ENCODE results near the gene VPS33B.

VPS33B gene

DNA sequence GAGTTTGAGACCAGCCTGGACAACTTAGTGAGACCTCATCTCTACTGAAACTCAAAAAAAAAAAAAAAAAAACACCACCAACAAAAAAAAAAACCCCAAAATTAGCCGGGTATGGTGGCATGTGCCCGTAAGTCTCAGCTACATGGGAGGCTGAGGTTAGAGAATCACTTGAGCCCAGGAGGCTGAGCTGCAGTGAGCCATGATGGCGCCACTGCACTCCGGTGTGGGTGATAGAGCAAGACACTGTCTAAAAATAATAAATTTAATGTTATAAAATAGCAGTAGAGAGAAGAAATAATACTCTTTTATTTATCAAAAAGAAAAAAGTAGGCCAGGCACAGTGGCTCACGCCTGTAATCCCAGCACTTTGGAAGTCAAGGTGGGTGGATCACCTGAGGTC is 50.3 kb downstream of the VPS33B start:
- no peak for DNase-seq

DNA sequence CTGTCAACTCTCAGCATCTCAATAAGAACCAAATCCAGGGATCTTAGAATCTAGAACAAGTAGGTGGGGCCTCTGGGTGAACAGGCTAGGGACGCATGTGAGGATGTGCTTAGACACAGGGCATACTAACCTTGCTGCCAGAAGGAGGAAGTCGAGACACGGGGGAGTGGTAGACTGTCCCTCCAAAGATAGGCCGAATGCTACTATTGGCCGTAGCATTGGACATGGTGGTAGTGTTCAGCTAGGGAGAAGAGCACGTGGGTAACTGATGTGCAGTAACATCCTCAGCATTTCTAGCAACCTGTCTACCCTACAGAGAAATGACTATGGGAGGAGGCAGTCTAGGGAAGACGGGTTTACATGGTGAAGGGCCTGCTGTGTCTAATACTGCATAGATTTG is 52.1 kb downstream of the VPS33B start:
- no peak for DNase-seq

DNA sequence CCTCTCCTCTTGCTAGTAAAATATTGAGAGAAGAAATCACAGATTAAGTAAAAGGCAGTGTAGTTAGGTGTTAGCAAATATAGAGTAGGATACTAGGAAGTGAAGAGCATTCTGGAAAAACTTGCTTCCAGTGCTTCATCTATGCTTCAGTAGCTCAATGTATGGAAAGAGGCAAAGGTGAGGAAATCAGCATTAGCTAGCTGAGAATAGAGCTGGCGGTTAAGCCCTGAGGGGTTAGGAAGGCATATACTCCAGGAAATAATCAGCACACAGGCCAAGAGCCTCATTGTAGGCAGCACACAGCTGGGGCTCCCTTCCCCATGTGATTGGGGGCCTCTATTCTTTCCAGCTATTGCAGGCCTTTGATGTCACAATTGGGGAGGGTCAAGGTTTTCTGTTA is 54.0 kb downstream of the VPS33B start:
- no peak for DNase-seq

DNA sequence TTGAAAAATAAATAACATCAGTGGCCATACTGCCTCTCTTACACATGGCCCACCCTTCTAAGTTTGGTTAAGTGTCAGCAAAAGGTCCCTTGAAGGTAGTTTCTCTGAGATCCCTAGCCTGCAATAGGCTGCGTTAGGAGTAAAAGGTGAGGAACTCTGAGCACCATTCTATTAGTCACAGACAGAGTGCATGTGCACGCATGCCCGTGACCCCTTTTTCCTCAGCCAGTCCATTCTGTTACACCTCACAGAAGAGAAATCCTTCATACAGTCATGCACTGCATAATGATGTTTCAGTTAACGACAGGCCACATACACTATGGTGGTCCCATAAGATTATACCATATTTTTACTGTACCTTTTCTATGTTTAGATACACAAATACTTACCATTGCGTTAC is 55.2 kb downstream of the VPS33B start:
- no peak for DNase-seq

DNA sequence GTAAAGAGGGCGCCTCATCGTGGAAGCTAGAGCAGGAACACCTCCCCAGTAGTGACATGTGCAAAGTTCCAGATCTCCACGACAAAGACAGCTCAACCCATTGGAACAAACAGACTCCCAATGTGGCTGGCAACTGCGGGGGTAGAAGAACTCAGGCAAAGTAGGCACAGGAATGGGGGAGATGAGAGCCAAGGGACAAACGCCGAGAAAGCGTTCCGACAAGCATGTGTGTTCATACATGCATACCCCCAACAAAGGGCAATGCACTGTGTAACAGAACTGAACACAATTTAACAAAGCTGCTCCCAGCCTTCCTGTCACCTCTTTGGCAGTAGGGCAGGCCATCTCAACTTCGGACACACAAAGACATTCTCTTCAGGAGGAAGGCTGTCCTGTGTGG is 56.1 kb downstream of the VPS33B start:
- no peak for DNase-seq

DNA sequence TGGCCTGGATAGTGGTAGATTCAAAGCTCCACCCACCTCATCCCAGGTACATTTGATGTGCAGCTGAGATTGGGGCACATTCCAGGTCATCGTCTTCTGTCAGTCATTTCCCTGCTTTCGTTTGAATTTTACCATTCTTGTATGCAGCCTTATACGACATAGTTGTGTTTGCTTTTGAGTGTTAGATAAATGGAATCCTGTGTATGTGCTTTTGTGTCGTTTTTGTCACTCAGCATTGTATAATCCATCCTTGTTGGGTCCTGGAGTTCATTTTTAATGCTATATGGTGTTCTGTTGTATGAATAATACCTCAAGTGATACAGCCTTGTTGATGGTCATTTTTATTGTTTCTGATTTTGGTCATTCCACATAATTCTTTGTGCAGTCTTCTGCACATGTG is 60.4 kb downstream of the VPS33B start:
- no peak for DNase-seq

DNA sequence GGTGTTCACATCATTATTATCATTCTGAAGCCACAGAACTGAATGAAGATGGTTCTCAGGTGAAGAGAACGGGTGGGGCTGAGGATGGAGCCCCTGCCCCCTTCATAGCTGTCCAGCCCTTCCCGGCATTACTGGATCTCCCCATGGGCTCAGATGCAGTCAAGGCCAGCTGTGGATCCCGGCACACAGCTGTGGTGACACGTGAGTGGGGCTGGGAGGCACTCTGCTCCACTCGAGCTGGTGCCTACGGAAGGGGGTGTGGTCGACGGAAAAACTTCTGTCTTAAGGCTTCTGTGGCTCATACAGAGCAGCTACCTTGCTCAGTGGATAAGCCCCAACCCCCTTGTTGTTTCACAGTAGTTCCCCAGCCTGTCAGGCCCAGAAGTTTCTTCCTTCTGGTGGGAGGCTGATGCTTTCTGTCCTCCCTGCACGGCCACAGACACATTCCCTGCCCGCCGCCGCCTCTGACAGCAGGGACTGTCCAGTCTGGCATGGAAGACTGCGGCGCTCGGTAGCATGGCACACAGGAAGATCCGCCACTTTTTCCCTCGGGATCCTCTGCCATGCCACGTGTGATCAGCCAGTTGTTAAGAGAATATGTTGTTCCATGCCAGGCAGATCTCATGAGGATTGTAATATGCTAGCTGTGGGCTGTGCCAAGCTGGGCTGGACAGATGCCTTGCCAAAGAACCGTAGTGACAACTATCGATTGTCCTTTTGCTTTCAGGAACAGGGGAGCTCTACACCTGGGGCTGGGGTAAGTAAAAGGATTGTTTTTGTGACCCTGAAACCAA is 61.9 kb downstream of the VPS33B start:
- no peak for DNase-seq

DNA sequence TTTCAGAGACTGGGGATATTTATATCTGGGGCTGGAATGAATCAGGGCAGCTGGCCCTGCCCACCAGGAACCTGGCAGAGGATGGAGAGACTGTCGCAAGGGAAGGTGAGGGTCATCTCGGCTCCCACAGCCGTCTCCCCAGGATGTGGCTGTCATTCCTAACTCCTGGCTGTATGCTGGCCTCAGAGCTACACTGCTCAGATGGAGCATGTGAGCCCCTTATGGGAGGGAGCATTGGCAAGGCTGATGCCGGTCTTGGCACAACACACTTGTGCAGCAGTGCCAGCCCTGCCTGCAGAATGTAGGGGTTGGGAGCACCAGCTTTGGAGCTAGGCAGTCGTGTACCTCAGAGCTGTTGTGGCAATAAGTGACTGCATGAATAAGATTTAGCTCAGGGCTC is 62.5 kb downstream of the VPS33B start:
- no peak for DNase-seq

DNA sequence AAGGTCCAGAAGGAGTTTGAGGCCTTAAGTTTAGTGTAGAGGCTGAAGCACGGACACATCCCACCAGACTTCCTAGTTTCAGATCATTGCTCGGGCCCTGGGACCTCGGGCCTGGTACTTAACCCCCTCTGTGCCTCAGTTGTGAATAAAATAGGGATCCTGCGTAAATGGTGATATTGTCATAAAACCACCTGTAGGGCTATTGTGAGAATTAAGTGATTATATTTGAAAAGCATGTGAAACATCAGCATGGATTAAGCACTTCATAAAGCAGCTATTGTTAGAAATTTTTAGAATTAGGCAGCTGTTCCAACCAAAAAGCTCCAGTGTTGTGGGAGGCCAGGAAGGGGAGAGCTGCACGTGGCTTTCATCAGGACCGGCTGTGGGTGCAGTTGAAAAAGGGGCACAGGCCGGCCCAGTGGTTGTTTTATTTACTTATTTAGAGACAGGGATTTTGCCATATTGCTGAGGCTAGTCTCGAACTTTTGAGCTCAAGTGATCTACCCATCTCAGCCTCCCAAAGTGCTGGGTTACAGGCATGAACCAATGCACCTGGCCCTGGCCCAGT is 63.3 kb downstream of the VPS33B start:
- DNase-seq = no peak

DNA sequence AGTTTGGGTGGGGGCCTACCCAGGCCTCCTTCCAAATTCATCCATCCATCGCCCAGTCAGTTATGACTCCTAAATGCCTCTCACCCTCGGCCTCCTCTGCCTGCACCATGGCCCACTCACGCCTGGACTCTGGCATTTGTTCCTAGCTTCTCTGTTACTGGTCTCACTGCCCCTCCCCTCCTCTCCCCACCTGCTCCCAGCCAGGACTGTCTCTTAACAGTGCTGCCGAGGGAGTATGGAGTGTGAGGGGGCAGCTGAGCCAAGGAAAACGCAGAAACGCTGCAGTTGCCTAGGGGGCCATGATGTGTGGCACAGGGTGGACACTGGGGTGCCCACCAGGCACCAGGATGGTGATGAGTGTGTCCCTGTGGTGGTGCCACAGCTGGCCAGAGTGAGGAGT is 64.6 kb downstream of the VPS33B start:
- no peak for DNase-seq

DNA sequence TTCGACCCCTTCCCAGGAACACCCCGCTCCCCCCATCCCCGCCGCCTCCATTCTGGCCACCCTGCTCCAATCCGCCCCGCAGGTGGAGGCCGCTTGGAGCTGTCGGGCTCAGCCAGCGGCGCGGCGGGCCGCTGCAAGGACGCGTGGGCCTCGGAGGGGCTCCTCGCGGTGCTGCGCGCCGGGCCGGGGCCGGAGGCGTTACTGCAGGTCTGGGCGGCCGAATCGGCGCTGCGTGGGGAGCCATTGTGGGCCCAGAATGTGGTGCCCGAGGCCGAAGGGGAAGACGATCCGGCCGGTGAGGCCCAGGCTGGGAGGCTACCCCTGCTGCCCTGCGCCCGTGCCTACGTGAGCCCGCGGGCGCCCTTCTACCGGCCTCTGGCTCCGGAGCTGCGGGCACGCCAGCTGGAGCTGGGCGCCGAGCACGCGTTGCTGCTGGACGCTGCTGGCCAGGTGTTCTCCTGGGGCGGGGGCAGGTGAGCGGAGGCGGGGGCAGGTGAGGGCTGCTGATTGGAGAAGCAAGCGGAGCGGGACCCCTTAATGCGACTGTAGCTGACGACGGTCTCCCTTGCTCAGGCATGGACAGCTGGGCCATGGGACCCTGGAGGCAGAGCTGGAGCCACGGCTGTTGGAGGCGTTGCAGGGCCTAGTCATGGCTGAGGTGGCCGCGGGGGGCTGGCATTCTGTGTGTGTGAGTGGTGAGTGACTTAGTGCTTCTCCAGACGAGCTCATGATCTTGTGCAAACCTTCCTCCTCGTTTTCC is 65.2 kb downstream of the VPS33B start:
- no peak for DNase-seq

DNA sequence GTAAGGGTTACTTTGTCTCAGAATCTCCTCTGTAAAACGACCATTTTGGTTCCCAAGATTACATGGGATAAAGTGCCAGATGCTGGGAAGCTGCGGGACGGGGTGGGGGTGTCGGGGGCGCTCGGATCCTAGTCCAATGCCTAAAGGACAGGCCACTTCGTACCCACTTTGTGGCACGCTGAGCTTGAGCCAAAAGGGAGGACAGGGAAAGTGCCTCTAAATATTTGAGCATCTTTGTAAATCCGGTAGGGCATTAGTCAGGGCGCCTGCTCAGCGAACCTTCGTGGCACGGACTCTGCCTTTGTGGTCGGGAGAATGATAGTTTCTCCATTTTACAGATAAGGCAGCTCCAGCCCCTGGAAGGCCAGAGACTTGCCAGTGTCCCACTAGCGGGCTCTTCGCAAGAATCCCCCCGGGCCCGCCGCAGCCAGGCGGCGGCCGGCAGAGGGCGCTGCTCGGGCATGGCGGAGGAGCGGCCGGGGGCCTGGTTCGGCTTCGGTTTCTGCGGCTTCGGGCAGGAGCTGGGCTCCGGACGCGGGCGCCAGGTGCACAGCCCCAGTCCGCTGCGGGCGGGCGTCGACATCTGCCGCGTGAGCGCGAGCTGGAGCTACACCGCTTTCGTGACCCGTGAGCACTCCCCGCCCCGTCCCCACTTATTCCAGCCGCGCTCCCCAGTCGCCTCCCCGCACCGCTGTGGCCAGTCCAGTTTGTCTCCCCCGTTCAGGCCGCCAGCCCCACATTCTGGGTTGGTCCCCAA is 65.9 kb downstream of the VPS33B start:
- DNase-seq = peak; percentile 78

DNA sequence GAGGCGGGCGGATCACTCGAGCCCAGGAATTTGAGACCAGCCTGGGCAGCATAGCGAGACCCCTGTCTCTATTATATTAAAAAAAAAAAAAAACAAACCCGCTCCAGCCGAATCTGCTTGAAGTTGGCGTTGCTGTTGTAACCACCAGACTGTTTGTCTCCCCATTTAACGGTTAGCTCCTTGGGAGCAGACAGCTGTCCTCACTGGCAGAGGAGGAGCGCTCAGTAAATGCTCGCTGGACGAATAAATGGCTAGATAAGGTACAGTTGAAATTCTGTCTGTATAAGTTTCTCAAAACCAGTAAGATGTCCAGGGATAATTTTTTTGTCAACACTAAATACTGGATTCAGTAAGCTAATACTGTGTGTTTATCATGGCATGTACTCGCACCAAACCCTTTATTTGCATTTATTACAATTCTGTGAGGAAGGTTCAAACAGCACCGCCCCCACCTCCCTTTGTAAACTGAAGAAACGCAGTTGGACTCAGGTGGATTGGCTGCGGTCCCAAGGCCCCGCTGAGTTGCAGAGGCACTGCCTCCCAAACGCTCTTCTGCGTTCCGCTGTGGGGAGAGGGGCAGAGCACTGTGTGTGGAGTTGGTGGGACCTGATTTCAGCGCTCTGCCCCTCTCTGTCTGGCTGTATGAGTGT is 66.6 kb downstream of the VPS33B start:
- DNase-seq = peak; percentile 47

DNA sequence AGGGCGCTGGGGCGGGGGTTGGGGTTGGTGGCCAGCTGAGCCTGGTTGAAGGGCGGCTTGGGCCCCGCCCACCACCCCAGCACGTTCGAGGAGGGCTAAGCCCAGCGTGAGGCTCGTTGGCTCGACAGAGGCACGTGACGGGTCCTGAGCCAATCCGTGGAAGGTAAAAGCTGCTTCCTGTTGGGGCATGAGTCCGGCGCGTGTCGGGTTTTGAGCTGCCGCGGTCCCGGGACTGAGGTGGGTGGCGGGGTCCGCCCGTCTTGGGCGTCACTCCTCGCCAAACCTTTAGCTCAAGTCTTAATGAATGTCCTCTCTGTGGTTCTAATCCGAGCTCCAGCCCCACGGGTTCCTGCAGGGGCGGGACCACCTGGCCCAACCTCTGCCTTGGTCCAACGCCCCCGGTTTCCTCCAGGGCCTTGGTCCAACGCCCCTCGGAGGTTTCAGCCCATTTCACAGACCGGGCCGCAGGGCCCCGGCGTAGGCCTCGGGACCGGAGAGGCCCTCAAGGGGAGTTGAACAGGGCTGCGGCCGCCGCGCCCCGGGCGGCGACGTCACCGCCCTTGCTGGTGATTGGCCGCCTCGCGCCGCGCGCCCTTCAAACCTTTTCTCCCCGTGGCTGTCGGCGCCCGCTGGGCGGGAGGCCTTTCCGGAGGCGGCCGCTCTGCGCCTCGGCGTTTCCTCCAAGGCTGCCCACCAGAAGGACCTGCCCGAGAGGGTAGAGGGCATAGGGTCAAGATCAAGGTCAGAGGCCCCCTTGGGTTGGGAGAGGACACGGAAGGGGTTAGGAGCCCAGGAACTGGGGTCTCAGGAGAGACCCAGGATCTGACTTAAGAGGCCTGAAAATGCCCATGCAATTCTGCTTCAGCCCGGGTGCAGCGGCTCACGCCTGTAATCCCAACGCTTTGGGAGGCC is 67.4 kb downstream of the VPS33B start, which contains the start of gene RCCD1:
RCCD1 (plus strand) TSS at position 173 of the 912 bp plus-strand sequence. CDS start 1,851 bp downstream, outside the sequence.
- DNase-seq = peak; percentile 98

DNA sequence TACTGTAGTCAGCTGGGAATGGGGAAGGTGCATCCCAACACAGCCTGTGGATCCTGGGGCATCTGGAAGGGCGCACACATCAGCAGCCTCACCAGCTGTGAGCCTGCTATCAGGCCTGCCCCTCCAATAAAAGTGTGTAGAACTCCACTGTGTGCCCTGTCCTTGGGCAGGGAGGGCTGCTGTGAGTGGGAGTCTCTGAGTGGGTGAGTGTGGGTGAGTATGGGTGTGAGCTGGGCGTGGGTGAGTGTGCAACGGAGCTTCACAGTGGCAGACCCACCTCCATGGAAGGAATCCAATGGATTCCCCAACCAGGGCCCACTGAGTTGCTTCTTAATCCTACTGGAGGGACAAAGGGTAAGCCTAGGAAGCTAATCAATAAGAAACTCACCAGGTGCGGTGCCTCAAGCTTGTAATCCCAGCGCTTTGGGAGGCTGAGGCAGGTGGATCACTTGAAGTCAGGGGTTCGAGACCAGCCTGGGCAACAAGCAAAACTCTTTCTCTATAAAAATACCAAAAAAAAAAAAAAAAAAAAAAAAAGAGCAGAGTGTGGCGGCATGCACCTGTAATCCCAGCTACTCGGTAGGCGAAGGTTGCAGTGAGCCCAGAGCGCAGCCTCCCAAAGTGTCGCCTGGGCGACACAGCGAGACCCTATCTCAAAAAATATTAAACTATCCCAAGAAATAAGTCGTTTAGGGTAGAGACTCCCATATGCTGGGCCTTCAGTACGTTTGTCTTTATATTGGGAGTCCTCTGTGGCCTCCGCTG is 68.3 kb downstream of the VPS33B start:
- DNase-seq = no peak

DNA sequence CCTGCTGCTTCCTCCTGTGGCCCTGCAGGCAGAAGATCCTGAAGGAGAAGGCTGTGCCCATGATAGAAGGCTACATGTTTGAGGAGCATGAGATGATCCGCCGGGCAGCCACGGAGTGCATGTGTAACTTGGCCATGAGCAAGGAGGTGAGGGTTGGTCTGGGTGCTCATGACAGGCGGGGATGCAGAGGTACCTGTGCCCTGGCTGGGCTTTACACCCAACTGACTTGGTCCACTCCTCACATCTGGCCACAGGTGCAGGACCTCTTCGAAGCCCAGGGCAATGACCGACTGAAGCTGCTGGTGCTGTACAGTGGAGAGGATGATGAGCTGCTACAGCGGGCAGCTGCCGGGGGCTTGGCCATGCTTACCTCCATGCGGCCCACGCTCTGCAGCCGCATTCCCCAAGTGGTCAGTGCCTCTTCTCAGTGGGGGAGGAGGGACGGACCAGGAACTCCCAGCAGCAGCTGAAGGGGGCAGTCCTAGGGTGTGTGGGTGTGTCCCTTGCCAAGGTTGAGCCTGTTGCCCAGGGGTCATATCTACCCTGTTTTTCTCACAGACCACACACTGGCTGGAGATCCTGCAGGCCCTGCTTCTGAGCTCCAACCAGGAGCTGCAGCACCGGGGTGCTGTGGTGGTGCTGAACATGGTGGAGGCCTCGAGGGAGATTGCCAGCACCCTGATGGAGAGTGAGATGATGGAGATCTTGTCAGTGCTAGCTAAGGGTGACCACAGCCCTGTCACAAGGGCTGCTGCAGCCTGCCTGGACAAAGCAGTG is 69.3 kb downstream of the VPS33B start:
- no peak for DNase-seq

DNA sequence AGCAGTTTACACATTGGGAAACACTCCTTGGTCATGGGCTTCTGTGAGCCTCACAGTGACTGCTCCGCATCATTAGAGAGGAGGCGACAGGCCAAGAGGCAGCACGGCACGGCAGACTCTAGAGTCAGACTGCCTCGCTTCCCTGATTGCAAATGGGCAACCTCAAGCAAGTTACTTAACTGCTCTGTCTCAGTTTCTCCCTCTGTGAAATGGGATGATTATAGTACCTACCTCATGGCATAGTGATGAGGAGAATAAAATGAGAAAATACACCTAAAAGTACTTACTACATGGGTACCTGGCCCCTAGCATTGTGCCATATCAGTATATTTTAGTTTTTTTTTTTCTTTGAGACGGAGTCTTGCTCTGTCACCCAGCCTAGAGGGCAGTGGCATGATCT is 71.7 kb downstream of the VPS33B start:
- DNase-seq = no peak

DNA sequence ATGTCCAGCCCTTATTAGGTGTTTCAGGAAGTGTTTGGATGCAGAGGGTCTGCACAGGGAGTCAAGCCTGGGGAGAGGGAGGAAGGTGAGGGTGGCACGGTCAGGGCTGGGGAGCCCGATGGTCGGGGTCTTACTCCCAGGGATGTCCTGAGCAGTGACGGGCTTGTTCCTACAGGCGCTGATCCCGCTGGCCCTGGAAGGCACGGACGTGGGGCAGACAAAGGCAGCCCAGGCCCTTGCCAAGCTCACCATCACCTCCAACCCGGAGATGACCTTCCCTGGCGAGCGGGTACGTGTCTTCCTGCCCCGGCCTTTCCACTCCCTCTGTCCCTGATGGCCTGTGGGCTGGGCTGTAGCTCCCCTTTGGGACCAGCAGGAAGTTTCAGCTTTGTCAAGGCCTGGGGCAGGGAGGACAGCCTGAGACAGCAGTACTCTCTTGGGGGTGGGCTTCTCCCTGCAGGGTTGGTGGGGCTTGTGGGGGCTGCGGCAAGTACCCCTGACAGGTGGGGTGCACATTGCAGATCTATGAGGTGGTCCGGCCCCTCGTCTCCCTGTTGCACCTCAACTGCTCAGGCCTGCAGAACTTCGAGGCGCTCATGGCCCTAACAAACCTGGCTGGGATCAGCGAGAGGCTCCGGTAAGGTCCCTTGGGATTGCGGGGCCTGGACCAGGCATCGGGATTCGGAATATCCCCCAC is 72.3 kb downstream of the VPS33B start:
- no peak for DNase-seq
